Measurements from ENCODE around the gene TNFSF13B. TPM values are rescaled to one million over a fixed set of nuclear protein-coding genes. Genes with fewer than 3 reads are reported as not detected.
A peak's percentile ranks its signal among the peaks of the same experiment; 100 is the strongest.

The TNFSF13B gene, protein sequence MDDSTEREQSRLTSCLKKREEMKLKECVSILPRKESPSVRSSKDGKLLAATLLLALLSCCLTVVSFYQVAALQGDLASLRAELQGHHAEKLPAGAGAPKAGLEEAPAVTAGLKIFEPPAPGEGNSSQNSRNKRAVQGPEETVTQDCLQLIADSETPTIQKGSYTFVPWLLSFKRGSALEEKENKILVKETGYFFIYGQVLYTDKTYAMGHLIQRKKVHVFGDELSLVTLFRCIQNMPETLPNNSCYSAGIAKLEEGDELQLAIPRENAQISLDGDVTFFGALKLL
- polyA plus RNA-seq (2011; rRNA removed) (0.48 and 1.1 TPM in 2 replicates), polyA minus RNA-seq (2011; rRNA and poly(A)+ RNA removed) (1.6 and 3.0 TPM in 2 replicates)

DNA sequence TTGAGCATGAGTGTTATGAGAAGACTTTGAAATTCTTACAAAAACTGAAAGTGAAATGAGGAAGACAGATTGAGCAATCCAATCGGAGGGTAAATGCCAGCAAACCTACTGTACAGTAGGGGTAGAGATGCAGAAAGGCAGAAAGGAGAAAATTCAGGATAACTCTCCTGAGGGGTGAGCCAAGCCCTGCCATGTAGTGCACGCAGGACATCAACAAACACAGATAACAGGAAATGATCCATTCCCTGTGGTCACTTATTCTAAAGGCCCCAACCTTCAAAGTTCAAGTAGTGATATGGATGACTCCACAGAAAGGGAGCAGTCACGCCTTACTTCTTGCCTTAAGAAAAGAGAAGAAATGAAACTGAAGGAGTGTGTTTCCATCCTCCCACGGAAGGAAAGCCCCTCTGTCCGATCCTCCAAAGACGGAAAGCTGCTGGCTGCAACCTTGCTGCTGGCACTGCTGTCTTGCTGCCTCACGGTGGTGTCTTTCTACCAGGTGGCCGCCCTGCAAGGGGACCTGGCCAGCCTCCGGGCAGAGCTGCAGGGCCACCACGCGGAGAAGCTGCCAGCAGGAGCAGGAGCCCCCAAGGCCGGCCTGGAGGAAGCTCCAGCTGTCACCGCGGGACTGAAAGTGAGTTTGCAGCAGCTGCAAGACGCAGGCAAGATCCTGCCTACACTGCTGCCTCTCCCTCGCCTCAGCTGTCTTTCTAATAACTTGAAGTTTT is at the start of gene TNFSF13B:
Gene TNFSF13B (plus strand): TSS at position 118 of the 728 bp plus-strand sequence. CDS start 178 bp downstream, at position 296.
- Histone ChIP-seq H3K9me3 (ENCODE audit: control insufficient read depth, insufficient read depth, low read length) (no peaks in the 10 kb centered on the region), H3K27me3 (ENCODE audit: control insufficient read depth, insufficient read depth, low read length) (no peaks in the 10 kb centered on the region), H3K4me3 (ENCODE audit: low read depth, low read length) (peak within 1 kb of the TSS; percentile 57), H3K27ac (ENCODE audit: low read depth, low read length) (no peak within 1 kb of the TSS)
- CTCF ChIA-PET = interaction anchor here (0.9 to 1.8 kb wide), 2 partner anchors 38 to 73 kb away, joined by 4 read pairs; no protein-coding TSS in a partner anchor
- DNase-seq (ENCODE audit: low read depth, low spot score) = no peak
- POLR2A ChIA-PET = no interaction called here
- TF ChIP-seq, protein P1, sequence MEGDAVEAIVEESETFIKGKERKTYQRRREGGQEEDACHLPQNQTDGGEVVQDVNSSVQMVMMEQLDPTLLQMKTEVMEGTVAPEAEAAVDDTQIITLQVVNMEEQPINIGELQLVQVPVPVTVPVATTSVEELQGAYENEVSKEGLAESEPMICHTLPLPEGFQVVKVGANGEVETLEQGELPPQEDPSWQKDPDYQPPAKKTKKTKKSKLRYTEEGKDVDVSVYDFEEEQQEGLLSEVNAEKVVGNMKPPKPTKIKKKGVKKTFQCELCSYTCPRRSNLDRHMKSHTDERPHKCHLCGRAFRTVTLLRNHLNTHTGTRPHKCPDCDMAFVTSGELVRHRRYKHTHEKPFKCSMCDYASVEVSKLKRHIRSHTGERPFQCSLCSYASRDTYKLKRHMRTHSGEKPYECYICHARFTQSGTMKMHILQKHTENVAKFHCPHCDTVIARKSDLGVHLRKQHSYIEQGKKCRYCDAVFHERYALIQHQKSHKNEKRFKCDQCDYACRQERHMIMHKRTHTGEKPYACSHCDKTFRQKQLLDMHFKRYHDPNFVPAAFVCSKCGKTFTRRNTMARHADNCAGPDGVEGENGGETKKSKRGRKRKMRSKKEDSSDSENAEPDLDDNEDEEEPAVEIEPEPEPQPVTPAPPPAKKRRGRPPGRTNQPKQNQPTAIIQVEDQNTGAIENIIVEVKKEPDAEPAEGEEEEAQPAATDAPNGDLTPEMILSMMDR (IDR thresholded peaks at IDR 0.05; ENCODE audit: low read depth, low read length) = no peak; the same call in 1 of the 2 replicates

DNA sequence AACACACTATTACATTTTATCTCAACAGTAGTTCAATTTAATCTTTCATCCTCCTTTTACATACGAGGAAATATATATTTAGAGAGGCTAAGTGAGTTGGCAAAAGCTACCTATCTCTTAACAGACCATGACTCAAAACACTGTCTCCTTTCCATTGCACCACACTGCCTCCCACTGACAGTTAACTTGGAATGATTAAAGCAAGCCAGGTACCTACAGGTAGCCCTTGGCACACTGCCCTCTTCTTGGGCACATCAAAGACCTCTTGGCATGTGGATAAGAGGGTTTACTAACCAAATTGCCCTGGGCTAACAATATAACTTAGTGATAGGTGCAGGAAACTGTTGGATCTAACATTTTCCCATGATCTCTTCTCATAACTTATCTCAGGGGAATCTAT is 49.5 kb upstream of the TNFSF13B start:
- Histone ChIP-seq H3K27me3 (ENCODE audit: control insufficient read depth, insufficient read depth, low read length) (no peaks in the 10 kb centered on the region), H3K27ac (ENCODE audit: low read depth, low read length) (no peak overlapping the region), H3K9me3 (ENCODE audit: control insufficient read depth, insufficient read depth, low read length) (no peaks in the 10 kb centered on the region), H3K4me3 (ENCODE audit: low read depth, low read length) (peak overlapping the region; percentile 12)
- CTCF ChIA-PET = no interaction called here
- TF ChIP-seq, protein P1 (IDR thresholded peaks at IDR 0.05; ENCODE audit: low read depth, low read length) = no peak
- POLR2A ChIA-PET = no interaction called here
- no peak for DNase-seq (ENCODE audit: low read depth, low spot score)

DNA sequence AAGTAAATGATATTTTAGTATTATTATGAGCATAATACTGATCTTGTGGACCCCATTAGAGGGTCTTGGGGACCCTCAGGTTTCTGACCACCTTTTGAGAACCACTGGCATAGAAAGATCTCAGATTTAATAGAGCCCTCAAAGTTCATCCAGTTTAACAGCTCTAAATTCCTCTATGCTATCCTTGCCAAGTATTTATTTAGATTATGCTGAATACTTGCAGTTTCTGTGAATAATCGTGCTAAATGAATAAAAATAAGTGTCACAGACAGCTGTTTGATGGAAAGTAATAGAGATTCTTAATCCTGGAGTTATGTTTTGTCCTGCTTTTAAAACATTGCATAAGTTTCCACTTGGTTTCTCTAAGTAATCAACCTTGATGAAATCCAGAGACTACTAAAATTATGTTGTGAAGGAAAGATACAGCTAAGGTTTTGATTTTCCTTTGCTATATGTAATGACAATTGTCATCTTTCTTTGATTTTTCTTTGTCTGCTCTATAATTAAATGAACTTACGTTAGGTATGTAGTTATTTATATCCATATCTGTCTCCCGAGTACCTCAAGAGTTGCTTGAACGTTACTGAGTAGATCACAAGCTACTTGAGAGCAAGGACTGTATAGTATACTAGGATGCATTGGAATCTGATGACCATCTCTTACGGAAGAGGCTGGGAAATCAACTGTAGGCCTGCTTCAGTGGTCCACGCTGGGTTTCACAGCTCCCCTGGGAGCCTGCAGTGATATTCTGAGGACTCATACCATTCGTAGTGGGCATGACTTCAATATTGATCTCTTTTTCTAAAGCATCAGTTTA is 45.6 kb upstream of the TNFSF13B start:
- H3K4me3 ChIP-seq (ENCODE audit: low read depth, low read length) = no peak overlapping the region
- ChIA-PET CTCF (no interaction called here), POLR2A (no interaction called here)
- TF ChIP-seq, protein P1 (IDR thresholded peaks at IDR 0.05; ENCODE audit: low read depth, low read length) = no peak
- H3K27ac ChIP-seq (ENCODE audit: low read depth, low read length) = no peak overlapping the region
- no peaks in the 10 kb centered on the region for H3K9me3 ChIP-seq (ENCODE audit: control insufficient read depth, insufficient read depth, low read length)
- H3K27me3 ChIP-seq (ENCODE audit: control insufficient read depth, insufficient read depth, low read length) = no peaks in the 10 kb centered on the region
- DNase-seq (ENCODE audit: low read depth, low spot score) = no peak

DNA sequence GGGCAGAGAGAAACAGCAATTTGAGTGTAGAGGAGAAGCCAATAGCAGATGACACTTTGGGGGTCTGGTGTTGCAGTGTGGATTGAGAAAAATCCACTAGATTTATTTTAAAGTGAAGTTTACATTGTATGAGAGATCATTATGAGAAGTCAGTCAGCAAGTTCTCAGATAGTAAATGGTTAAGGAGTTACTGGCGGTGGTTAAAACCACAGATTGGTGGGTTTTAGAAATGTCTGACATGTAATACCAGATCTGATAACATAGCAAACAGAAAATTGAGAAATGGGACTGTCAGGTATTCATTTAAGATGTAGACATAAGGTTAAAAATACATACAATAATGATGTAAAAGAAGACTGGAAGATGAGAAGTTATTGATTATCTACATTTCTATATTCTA is 44.1 kb upstream of the TNFSF13B start:
- no peak for DNase-seq (ENCODE audit: low read depth, low spot score)
- POLR2A ChIA-PET = no interaction called here
- Histone ChIP-seq H3K27ac (ENCODE audit: low read depth, low read length) (no peak overlapping the region), H3K4me3 (ENCODE audit: low read depth, low read length) (no peak overlapping the region), H3K27me3 (ENCODE audit: control insufficient read depth, insufficient read depth, low read length) (no peaks in the 10 kb centered on the region), H3K9me3 (ENCODE audit: control insufficient read depth, insufficient read depth, low read length) (no peaks in the 10 kb centered on the region)
- TF ChIP-seq, protein P1 (IDR thresholded peaks at IDR 0.05; ENCODE audit: low read depth, low read length) = no peak
- CTCF ChIA-PET = no interaction called here
